Testis (tissue), 3 donors: ENCODE measurements around the gene SDC3. TPM values are rescaled to one million over a fixed set of nuclear protein-coding genes. Genes with fewer than 3 reads are reported as not detected.

Experiments used
- DNase-seq: peaks from one replicate; pipeline ENCODE4 v3.0.0-alpha.2; 2019
- H3K27ac ChIP-seq, 2 donors: fragments of 200-600 bp; sonication (generic); one replicate each; pipeline ENCODE4 v1.5.1; 2019
- H3K27me3 ChIP-seq: fragments of 200-600 bp; sonication (generic); one replicate; pipeline ENCODE4 v1.5.1; 2019
- H3K36me3 ChIP-seq: fragments of 200-600 bp; sonication (generic); one replicate; pipeline ENCODE4 v1.5.1; 2017; ENCODE audit warnings: low read depth; ENCODE audit errors: missing control alignments
- H3K4me1 ChIP-seq: fragments of 200-600 bp; sonication (generic); one replicate; pipeline ENCODE4 v1.5.1; 2019
- H3K4me3 ChIP-seq, 2 donors: fragments of 200-600 bp; sonication (generic); one replicate each; pipeline ENCODE4 v1.5.1; 2017 to 2019
- H3K9me3 ChIP-seq: fragments of 200-600 bp; sonication (generic); one replicate; pipeline ENCODE4 v1.5.1; 2017
- POLR2A ChIP-seq: fragments of 450-650 bp; IDR thresholded peaks from one replicate; pipeline ENCODE4 v1.6.1; 2017; ENCODE audit warnings: antibody characterized with exemption, mild to moderate bottlenecking, moderate library complexity
- WGBS, 2 donors: methylation state at CpG; one replicate each; pipeline ENCODE4 v1.1.5; 2018; 5-methylcytosine and 5-hydroxymethylcytosine counted together
- intact Hi-C: fragments of 100-400 bp; cut with DNase I; formaldehyde crosslinking; loops from one replicate; pipeline ENCODE4 v1.15.1; 2023; ENCODE audit warnings: low total_unique reads
- polyA plus RNA-seq: library from polyadenylated mRNA; stranded (reverse); fragments of 350-450 nt; fragmentation: Illumina TruSeq; extraction: RNeasy Lipid Tissue Mini Kit (QIAGEN cat#74804); gene quantifications from one replicate; pipeline ENCODE4 v1.2.3, GENCODE V29; 2014; ENCODE audit warnings: low read depth, low replicate concordance; ENCODE audit not compliant: insufficient read depth
- total RNA-seq, 2 donors: library from RNA; depleted of rRNA; stranded (reverse); fragments of >200 nt; gene quantifications; one replicate each; pipeline ENCODE4 v1.2.3, GENCODE V29; 2016
- TF ChIP-seq, protein P1 (sequence below), 3 experiments: fragments of 450-650 bp in 2 of 3; fragments of 200-600 bp in 1 of 3; sonication (generic) in 1 of 3; IDR thresholded peaks; one replicate each; pipeline ENCODE4 v1.5.1; 2016 to 2019; ENCODE audit warnings: antibody characterized with exemption in 3 of 3, mild to moderate bottlenecking in 2 of 3, moderate library complexity in 1 of 3

The SDC3 gene
- total and polyA plus RNA-seq, 3 donors from 2014 or later, result 3.9 to 21.2 (median 6.9) TPM

DNA sequence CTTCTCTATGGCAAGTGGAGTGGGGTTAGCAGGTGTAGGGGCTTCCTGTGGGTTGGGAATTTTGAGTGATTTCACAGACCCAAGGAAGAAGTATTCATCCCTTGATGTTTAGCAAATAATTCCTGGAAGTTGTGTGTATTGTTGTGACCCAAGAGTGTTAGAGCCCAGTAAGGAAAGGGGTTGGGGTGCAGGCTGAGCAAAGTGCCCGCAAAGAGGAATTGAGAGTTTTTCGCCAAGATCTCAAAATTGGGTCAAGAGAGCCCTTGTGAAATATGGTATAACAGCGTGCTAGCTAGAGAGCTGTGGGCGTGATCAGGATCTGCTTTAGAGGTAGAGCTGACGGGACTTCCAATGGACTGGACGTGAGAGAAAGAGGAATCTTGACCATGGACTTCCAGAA, 78.0 kb downstream of the SDC3 start:
- Histone ChIP-seq H3K27me3 (no peaks in the 10 kb centered on the region), H3K27ac (no peak overlapping the region), H3K9me3 (no peaks in the 10 kb centered on the region), H3K36me3 (no peaks in the 10 kb centered on the region), H3K4me3 (no peak overlapping the region), H3K4me1 (no peaks in the 10 kb centered on the region)
- no peak for DNase-seq
- intact Hi-C loops, result no loop called here
- WGBS, 2 donors, result 85 to 92% methylated on average over 6 of the region's 6 CpGs
- TF ChIP-seq, protein P1, sequence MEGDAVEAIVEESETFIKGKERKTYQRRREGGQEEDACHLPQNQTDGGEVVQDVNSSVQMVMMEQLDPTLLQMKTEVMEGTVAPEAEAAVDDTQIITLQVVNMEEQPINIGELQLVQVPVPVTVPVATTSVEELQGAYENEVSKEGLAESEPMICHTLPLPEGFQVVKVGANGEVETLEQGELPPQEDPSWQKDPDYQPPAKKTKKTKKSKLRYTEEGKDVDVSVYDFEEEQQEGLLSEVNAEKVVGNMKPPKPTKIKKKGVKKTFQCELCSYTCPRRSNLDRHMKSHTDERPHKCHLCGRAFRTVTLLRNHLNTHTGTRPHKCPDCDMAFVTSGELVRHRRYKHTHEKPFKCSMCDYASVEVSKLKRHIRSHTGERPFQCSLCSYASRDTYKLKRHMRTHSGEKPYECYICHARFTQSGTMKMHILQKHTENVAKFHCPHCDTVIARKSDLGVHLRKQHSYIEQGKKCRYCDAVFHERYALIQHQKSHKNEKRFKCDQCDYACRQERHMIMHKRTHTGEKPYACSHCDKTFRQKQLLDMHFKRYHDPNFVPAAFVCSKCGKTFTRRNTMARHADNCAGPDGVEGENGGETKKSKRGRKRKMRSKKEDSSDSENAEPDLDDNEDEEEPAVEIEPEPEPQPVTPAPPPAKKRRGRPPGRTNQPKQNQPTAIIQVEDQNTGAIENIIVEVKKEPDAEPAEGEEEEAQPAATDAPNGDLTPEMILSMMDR (IDR thresholded peaks at IDR 0.05), result no peak

GRCh38 chr1:30829889-30830288, 78.7 kb downstream of the SDC3 start:
- Histone ChIP-seq H3K4me3 (no peak overlapping the region), H3K27ac (no peak overlapping the region), H3K4me1 (peaks cover under 1% of the 10 kb centered on the region), H3K27me3 (no peaks in the 10 kb centered on the region), H3K9me3 (no peaks in the 10 kb centered on the region), H3K36me3 (no peaks in the 10 kb centered on the region)
- DNase-seq, result no peak
- 81 to 87% methylated on average over 2 of the region's 2 CpGs for WGBS, 2 donors
- intact Hi-C loops, result no loop called here
- TF ChIP-seq, protein P1 (IDR thresholded peaks at IDR 0.05), result no peak
- TF ChIP-seq POLR2A, result no peak

- intact Hi-C loops, result no loop called here
These were observed 83.7 kb downstream of the SDC3 start for GRCh38 chr1:30824736-30825429.

DNA sequence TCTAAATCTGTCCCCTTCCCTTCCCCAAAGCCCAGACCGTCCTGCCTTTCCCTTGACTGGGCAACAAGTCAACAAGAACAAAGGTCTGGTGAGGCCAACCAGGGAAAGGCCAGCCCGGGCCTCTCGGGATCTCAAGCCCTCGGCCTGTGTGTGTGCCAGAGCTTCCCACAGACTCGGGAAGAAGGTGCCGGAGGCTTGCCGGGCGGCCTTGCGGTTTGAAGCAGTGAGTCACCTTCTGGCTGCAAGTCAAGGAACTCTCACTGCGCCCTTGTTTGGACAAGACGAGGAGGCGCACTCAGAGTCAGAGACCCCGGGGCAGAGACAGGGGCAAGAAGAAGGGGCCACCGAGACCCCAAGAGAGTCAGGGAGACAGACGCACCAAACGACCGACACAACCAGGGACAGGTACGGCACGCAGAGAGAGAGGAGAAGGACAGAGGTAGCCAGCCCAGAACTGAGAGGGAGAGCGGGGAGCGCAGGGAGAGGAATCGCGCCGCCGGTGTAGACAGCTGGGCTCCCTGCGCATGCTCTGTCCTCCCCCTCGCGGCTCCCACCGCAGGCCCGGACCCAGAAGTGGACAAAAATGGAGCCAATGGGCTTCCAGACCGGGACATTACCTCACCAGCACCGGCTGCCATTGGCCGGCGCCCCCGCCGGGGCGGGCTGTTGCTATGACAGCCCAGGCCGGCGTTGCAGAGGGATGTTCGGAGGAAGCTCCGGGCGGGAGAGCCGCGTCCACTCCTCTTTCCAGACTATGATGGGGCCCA, 84.4 kb downstream of the SDC3 start:
- peak overlapping the region; percentile 87 for H3K27ac ChIP-seq
- no peaks in the 10 kb centered on the region for H3K9me3 ChIP-seq
- TF ChIP-seq, protein P1 (IDR thresholded peaks at IDR 0.05), result no peak
- TF ChIP-seq POLR2A, result no peak
- H3K27me3 ChIP-seq, result no peaks in the 10 kb centered on the region
- DNase-seq, result peak; percentile 96
- WGBS, 2 donors, result 1% methylated on average over 30 to 44 of the region's 44 CpGs
- H3K4me1 ChIP-seq, result peaks cover 13% of the 10 kb centered on the region
- H3K4me3 ChIP-seq, result peak overlapping the region in 1 of 2 donors; percentile 34
- intact Hi-C loops, result no loop called here
- no peaks in the 10 kb centered on the region for H3K36me3 ChIP-seq

More at GRCh38 chr1:30824736-30825429, 83.7 kb downstream of the SDC3 start:
- Histone ChIP-seq H3K4me3 (peak overlapping the region in 1 of 2 donors; percentile 34), H3K27me3 (no peaks in the 10 kb centered on the region), H3K27ac (peak overlapping the region in 1 of 2 donors; percentile 87), H3K9me3 (no peaks in the 10 kb centered on the region), H3K4me1 (peaks cover 13% of the 10 kb centered on the region), H3K36me3 (no peaks in the 10 kb centered on the region)
- DNase-seq, result no peak
- TF ChIP-seq, protein P1 (IDR thresholded peaks at IDR 0.05), result no peak
- no peak for TF ChIP-seq POLR2A
- 20 to 22% methylated on average over 9 to 12 of the region's 12 CpGs for WGBS, 2 donors
